ENCODE measurements around the gene OSTF1. TPM values are rescaled to one million over a fixed set of nuclear protein-coding genes. Genes with fewer than 3 reads are reported as not detected.

OSTF1 gene
- polyA plus RNA-seq, 1 donor from 2014 or later, result 8.8 TPM

GRCh38 chr9:75133396-75133795 lies 45.1 kb downstream of the OSTF1 start:
- Histone ChIP-seq H3K4me3 (ENCODE audit: low read length) (no peak overlapping the region), H3K9me3 (ENCODE audit: low read length) (no peaks in the 10 kb centered on the region), H3K27me3 (ENCODE audit: insufficient read depth, low read depth, low read length) (no peaks in the 10 kb centered on the region), H3F3A (ENCODE audit: insufficient read depth, low read length, poor library complexity, severe bottlenecking) (no peaks in the 10 kb centered on the region), H3K9me2 (ENCODE audit: insufficient read depth, low read length) (no peaks in the 10 kb centered on the region), H4K20me1 (ENCODE audit: insufficient read depth) (no peaks in the 10 kb centered on the region), H2AFZ (ENCODE audit: low read depth, low read length) (no peak overlapping the region), H3K27ac (ENCODE audit: low read length) (no peak overlapping the region), H3K9ac (ENCODE audit: low read length) (no peak overlapping the region), H3K36me3 (ENCODE audit: insufficient read depth, low read length) (no peaks in the 10 kb centered on the region), H3K79me2 (replicated peaks; ENCODE audit: insufficient read depth, low read length) (no peaks in the 10 kb centered on the region), H3K4me2 (ENCODE audit: low read length) (no peak overlapping the region)
- TF ChIP-seq MXI1 (conservative IDR thresholded peaks at IDR 0.05; ENCODE audit: poor library complexity, severe bottlenecking), result no peak
- TF ChIP-seq RAD21 (conservative IDR thresholded peaks at IDR 0.05), result no peak
- TF ChIP-seq POLR2AphosphoS5 (IDR thresholded peaks at IDR 0.05), result no peak
- no peak for TF ChIP-seq EZH2 (IDR thresholded peaks at IDR 0.05; ENCODE audit: borderline replicate concordance, insufficient read depth, low read length, poor library complexity, severe bottlenecking)
- no peak for TF ChIP-seq REST (IDR thresholded peaks at IDR 0.05; ENCODE audit: borderline replicate concordance)
- TF ChIP-seq EP300 (conservative IDR thresholded peaks at IDR 0.05; ENCODE audit: poor library complexity, severe bottlenecking), result no peak

GRCh38 chr9:75134495-75134894 lies 46.2 kb downstream of the OSTF1 start:
- no peaks in the 10 kb centered on the region for H3K9me2 ChIP-seq (ENCODE audit: insufficient read depth, low read length)
- no peaks in the 10 kb centered on the region for H3K79me2 ChIP-seq (replicated peaks; ENCODE audit: insufficient read depth, low read length)
- no peaks in the 10 kb centered on the region for H3K9me3 ChIP-seq (ENCODE audit: low read length)
- TF ChIP-seq EZH2 (IDR thresholded peaks at IDR 0.05; ENCODE audit: borderline replicate concordance, insufficient read depth, low read length, poor library complexity, severe bottlenecking), result no peak
- no peak overlapping the region for H3K4me3 ChIP-seq (ENCODE audit: low read length)
- no peaks in the 10 kb centered on the region for H3K36me3 ChIP-seq (ENCODE audit: insufficient read depth, low read length)
- H3K4me2 ChIP-seq (ENCODE audit: low read length), result no peak overlapping the region
- H3K27ac ChIP-seq (ENCODE audit: low read length), result no peak overlapping the region
- no peaks in the 10 kb centered on the region for H4K20me1 ChIP-seq (ENCODE audit: insufficient read depth)
- H2AFZ ChIP-seq (ENCODE audit: low read depth, low read length), result no peak overlapping the region
- no peak overlapping the region for H3K9ac ChIP-seq (ENCODE audit: low read length)
- no peaks in the 10 kb centered on the region for H3F3A ChIP-seq (ENCODE audit: insufficient read depth, low read length, poor library complexity, severe bottlenecking)
- H3K27me3 ChIP-seq (ENCODE audit: insufficient read depth, low read depth, low read length), result no peaks in the 10 kb centered on the region

- Histone ChIP-seq H3K27me3 (ENCODE audit: insufficient read depth, low read depth, low read length) (no peaks in the 10 kb centered on the region), H3K27ac (ENCODE audit: low read length) (no peak overlapping the region), H3K79me2 (replicated peaks; ENCODE audit: insufficient read depth, low read length) (no peaks in the 10 kb centered on the region), H3K9me2 (ENCODE audit: insufficient read depth, low read length) (no peaks in the 10 kb centered on the region), H3K4me2 (ENCODE audit: low read length) (no peak overlapping the region), H3K4me3 (ENCODE audit: low read length) (no peak overlapping the region), H4K20me1 (ENCODE audit: insufficient read depth) (no peaks in the 10 kb centered on the region), H3K9ac (ENCODE audit: low read length) (no peak overlapping the region), H3F3A (ENCODE audit: insufficient read depth, low read length, poor library complexity, severe bottlenecking) (no peaks in the 10 kb centered on the region), H2AFZ (ENCODE audit: low read depth, low read length) (no peak overlapping the region), H3K36me3 (ENCODE audit: insufficient read depth, low read length) (no peaks in the 10 kb centered on the region), H3K9me3 (ENCODE audit: low read length) (no peaks in the 10 kb centered on the region)
- no peak for TF ChIP-seq TAF1 (IDR thresholded peaks at IDR 0.05; ENCODE audit: low read depth)
Observed at GRCh38 chr9:75138260-75139040, 50.1 kb downstream of the OSTF1 start.
